Nephron (organoid): Measurements from ENCODE around the gene HSPH1.
"Not testable (repeated sequence)": the region's sequence is repeated elsewhere in the genome, so short reads cannot be mapped to it uniquely, and the experiment has no call there.

Source experiments
- H3K27ac Mint-ChIP-seq, 3 experiments: 2 replicates each; pipeline ENCODE4 v1.8.0; 2020; ENCODE audit warnings: mixed read lengths in 3 of 3, mild to moderate bottlenecking in 2 of 3, moderate library complexity in 1 of 3
- H3K27me3 Mint-ChIP-seq: 2 replicates; pipeline ENCODE4 v1.8.0; 2021; ENCODE audit warnings: low read depth, mild to moderate bottlenecking, moderate library complexity, mixed read lengths
- H3K36me3 Mint-ChIP-seq: 2 replicates; pipeline ENCODE4 v1.8.0; 2020; ENCODE audit warnings: low read depth, mixed read lengths
- H3K4me1 Mint-ChIP-seq: 2 replicates; pipeline ENCODE4 v1.8.0; 2020; ENCODE audit warnings: mixed read lengths
- H3K4me3 Mint-ChIP-seq, 3 experiments: 2 replicates each; pipeline ENCODE4 v1.8.0; 2020; ENCODE audit warnings: mild to moderate bottlenecking in 3 of 3, mixed read lengths in 3 of 3, moderate library complexity in 2 of 3
- H3K9me3 Mint-ChIP-seq: 2 replicates; pipeline ENCODE4 v1.8.0; 2020; ENCODE audit warnings: mixed read lengths
- TF ChIP-seq, protein P1 (sequence below), 3 experiments: fragments of 200-600 bp; sonication (generic); IDR thresholded peaks; one replicate each; pipeline ENCODE4 v1.5.0; 2021; ENCODE audit warnings: antibody characterized with exemption in 3 of 3; ENCODE audit not compliant: unreplicated experiment in 3 of 3

The HSPH1 gene

DNA sequence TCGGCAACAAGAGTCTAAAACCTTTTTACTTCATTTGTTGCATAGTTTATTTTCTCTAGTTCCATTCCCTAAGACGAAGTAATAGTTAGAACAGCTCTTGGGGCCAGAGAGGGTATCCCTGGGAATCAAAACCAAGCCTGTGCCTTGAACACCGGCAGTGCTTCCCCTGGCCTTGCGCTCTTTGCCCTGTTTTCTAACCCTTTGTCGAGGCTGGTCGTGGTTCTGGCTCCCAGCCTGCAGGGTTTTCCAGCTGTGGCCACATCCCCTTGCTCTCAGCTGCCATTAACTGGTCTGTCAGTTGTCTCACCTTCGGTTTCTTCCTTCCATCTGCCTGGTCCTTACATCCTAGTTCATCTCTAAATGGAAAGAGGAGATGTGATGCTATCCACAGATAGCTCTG lies 61.0 kb downstream of the HSPH1 start:
- H3K4me3 Mint-ChIP-seq: no peak overlapping the region
- no peak overlapping the region for H3K27ac Mint-ChIP-seq
- H3K4me1 Mint-ChIP-seq: peaks cover 16% of the 10 kb centered on the region
- no peaks in the 10 kb centered on the region for H3K36me3 Mint-ChIP-seq
- peaks cover 25% of the 10 kb centered on the region for H3K27me3 Mint-ChIP-seq
- TF ChIP-seq, protein P1, sequence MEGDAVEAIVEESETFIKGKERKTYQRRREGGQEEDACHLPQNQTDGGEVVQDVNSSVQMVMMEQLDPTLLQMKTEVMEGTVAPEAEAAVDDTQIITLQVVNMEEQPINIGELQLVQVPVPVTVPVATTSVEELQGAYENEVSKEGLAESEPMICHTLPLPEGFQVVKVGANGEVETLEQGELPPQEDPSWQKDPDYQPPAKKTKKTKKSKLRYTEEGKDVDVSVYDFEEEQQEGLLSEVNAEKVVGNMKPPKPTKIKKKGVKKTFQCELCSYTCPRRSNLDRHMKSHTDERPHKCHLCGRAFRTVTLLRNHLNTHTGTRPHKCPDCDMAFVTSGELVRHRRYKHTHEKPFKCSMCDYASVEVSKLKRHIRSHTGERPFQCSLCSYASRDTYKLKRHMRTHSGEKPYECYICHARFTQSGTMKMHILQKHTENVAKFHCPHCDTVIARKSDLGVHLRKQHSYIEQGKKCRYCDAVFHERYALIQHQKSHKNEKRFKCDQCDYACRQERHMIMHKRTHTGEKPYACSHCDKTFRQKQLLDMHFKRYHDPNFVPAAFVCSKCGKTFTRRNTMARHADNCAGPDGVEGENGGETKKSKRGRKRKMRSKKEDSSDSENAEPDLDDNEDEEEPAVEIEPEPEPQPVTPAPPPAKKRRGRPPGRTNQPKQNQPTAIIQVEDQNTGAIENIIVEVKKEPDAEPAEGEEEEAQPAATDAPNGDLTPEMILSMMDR (IDR thresholded peaks at IDR 0.05; ENCODE audit: unreplicated experiment in 3 of 3): no peak
- no peaks in the 10 kb centered on the region for H3K9me3 Mint-ChIP-seq

DNA sequence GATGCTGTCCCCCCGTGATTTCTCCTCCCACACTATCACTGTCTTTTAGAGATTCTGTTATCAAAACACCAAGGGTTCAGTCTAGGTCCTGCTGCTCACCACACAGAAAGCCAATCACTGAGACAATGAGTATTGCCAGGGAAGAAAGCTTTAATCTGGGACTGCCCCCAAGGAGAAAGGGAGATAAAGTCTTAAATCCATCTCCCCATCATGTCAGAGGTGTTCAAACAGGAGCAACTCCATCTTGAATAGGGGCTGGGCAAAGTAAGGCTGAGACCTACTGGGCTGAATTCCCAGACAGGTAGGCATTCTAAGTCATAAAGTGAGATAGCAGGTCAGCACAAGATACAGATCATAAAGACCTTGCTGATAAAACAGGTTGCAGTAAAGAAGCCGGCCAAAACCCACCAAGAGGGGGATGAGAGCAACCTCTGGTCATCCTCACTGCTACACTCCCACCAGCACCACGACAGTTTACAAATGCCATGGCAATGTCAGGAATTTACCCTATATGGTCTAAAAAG lies 63.7 kb downstream of the HSPH1 start:
- H3K9me3 Mint-ChIP-seq, H3K4me3 Mint-ChIP-seq, H3K27ac Mint-ChIP-seq, H3K36me3 Mint-ChIP-seq: not testable (repeated sequence)
- Mint-ChIP-seq H3K4me1 (peaks cover 11% of the 10 kb centered on the region), H3K27me3 (peaks cover 19% of the 10 kb centered on the region)

DNA sequence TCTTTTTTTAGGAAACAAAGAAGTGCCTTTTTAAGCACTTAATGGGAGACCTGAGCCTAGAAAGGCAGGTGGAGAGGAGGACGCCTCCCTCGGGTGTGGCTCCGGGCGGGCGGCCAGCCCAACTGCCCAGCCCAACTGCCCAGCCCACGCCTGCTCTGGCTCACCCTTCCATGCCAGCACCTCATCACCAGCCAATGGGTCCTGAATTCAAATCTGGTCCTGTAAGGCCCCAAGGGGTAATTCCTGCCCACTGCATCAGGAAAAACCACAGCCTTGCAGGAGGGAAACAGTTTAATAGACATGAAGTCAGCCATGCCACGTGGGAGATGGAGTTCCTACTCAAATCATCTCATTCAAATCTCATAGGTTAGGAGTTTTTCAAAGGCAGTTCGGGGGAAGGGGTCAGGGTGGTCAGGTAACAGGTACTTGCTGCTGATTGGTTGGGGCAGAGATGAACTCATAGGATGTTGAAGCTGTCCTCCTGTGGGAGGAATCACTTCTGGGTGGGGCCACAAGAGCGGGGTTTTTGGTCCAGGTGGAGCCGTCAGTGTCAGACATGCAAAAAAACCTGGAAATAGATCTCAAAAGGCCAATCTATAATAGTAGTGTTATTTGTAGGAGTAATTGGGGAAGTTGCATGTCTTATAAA lies 64.9 kb downstream of the HSPH1 start:
- peaks cover 24% of the 10 kb centered on the region for H3K27me3 Mint-ChIP-seq
- H3K27ac Mint-ChIP-seq: no peak overlapping the region
- no peak overlapping the region for H3K4me3 Mint-ChIP-seq

DNA sequence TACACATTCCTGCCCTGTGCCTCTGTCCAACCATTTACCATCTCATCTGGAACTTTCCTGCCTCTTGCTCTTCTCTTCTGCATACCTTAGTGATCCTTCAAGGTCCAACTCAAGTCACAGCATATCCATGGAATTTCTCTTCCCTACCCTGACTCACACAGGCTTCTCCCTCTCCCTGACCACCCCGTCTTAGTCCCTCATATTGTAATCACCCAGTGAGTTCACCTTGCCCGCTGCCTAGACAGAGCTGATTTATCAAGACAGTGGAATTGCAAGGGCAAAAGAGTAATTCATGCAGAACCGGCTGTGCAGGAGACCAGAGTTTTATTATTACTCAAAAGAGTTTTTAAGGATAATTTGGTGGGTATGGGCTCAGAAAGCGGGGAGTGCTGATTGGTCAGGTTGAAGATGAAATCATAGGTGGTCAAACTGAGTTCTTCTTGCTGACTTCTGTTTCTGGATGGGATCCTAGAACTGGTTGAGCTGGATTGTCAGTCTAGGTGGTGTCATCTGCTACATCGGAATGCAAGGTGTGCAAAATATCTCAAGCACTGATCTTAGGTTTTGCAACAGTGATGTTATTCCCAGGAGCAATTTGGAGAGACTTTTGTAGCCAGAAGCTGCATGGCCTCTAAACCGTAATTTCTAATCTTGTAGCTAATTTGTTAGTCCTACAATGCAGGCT lies 67.2 kb downstream of the HSPH1 start:
- Mint-ChIP-seq H3K27ac (no peak overlapping the region), H3K9me3 (no peaks in the 10 kb centered on the region), H3K4me1 (peaks cover 16% of the 10 kb centered on the region), H3K4me3 (no peak overlapping the region), H3K27me3 (peaks cover 13% of the 10 kb centered on the region), H3K36me3 (no peaks in the 10 kb centered on the region)
- TF ChIP-seq, protein P1 (IDR thresholded peaks at IDR 0.05; ENCODE audit: unreplicated experiment in 3 of 3): no peak

More for the DNA sequence above, 64.9 kb downstream of the HSPH1 start:
- TF ChIP-seq, protein P1 (IDR thresholded peaks at IDR 0.05; ENCODE audit: unreplicated experiment in 3 of 3): no peak
- Mint-ChIP-seq H3K4me1 (peaks cover 7% of the 10 kb centered on the region), H3K9me3 (no peaks in the 10 kb centered on the region), H3K36me3 (no peaks in the 10 kb centered on the region)

DNA sequence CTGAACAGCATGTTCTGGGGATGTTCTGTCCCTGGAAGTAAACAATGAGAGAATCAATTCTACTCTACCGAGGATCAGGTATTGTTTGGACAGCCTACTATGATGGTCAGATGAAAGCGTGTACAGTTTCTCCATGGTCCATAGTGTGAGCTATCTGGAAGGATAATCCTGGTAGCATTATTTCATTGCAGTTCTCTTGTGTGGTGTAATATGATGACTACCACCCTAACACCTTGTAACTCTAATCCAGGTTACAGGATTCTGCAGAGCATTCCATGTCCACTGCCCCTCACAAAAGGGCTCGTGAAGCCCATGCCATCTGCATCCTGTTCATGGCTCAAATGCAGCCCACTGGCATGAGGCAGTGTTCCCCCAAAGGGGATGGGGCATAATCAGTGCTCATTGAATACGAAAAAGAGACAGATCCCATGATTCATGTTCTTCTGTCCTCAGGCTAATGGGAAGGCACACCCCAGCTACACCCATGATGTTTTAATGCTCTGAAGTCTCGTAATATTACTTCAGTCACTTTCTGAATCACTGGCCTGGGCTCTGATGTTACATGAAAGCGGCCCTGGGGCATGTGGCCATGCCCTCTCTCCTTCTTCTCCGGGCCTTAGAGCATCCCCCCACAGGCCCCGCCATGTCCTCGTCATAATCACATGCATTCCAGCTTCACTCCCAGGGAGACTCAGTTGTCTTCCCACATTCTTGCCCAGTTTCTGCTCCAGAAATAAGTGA lies 68.4 kb downstream of the HSPH1 start:
- TF ChIP-seq, protein P1 (IDR thresholded peaks at IDR 0.05; ENCODE audit: unreplicated experiment in 3 of 3): no peak
- peaks cover 13% of the 10 kb centered on the region for H3K27me3 Mint-ChIP-seq
- H3K4me3 Mint-ChIP-seq: no peak overlapping the region
- no peaks in the 10 kb centered on the region for H3K9me3 Mint-ChIP-seq
- H3K36me3 Mint-ChIP-seq: no peaks in the 10 kb centered on the region
- peaks cover 23% of the 10 kb centered on the region for H3K4me1 Mint-ChIP-seq
- no peak overlapping the region for H3K27ac Mint-ChIP-seq

DNA sequence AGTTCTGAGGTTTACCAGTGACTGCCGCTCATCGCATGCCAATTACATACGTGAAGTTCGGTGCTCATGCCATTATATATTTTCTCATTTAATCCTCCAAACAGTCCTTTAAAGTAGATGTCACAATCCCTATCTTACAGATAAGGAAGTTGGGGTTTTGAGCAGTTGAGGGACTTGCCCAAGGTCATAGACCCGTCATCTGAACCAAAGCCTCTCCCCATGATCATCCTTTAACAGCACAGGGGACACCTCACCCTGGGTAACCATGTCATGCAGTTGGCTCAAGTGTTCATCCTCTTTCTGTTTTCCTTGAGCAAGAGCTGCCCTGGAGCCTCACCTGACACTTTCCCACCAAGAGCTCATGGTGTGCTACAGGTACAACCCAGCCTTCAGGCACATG lies 69.1 kb downstream of the HSPH1 start:
- Mint-ChIP-seq H3K36me3 (no peaks in the 10 kb centered on the region), H3K27me3 (peaks cover 13% of the 10 kb centered on the region), H3K4me1 (peaks cover 23% of the 10 kb centered on the region), H3K27ac (no peak overlapping the region), H3K4me3 (no peak overlapping the region), H3K9me3 (no peaks in the 10 kb centered on the region)
- TF ChIP-seq, protein P1 (IDR thresholded peaks at IDR 0.05; ENCODE audit: unreplicated experiment in 3 of 3): no peak
